ENCODE measurements around the gene USP6NL. TPM values are rescaled to one million over a fixed set of nuclear protein-coding genes. Genes with fewer than 3 reads are reported as not detected.
A peak's percentile ranks its signal among the peaks of the same experiment; 100 is the strongest.

Gene USP6NL
- total and polyA plus RNA-seq, 10 of the 15 experiments (the other 5 are each of a cell fraction or from before 2014, with no cell fraction given) = 4.0 to 27.7 (median 18.2) TPM

- TF ChIP-seq LARP7 (IDR thresholded peaks at IDR 0.05) = no peak
- TF ChIP-seq PBX3 (IDR thresholded peaks at IDR 0.05; ENCODE audit: insufficient replicate concordance, low read depth, low read length) = no peak
- TF ChIP-seq TCF12 (IDR thresholded peaks at IDR 0.05; ENCODE audit: low read depth, low read length) = peak; percentile 86
- TF ChIP-seq CREB1 (IDR thresholded peaks at IDR 0.05; ENCODE audit: low read depth) = 0 out of 2 replicates have a peak, but pooled peaks have one; percentile 27
- TF ChIP-seq IKZF2 (IDR thresholded peaks at IDR 0.05) = peak; percentile 82 to 84
- TF ChIP-seq POU2F2 (IDR thresholded peaks at IDR 0.05; ENCODE audit: borderline replicate concordance, low read depth, low read length) = 0 out of 3 replicates have a peak, but pooled peaks have one; percentile 34
- no peak for TF ChIP-seq ZBTB33 (IDR thresholded peaks at IDR 0.05)
- peak; percentile 60 for TF ChIP-seq IKZF1 (conservative IDR thresholded peaks at IDR 0.05)
- 0 out of 2 replicates have a peak, but pooled peaks have one; percentile 6 for TF ChIP-seq JUND (IDR thresholded peaks at IDR 0.05; ENCODE audit: low read depth, low read length)
- TF ChIP-seq ZNF687 (IDR thresholded peaks at IDR 0.05) = no peak
- TF ChIP-seq ZNF217 (IDR thresholded peaks at IDR 0.05) = peak; percentile 91; the same call in 1 of the 2 replicates
- peak; percentile 73 for TF ChIP-seq BCL11A (IDR thresholded peaks at IDR 0.05; ENCODE audit: low read depth, low read length)
- TF ChIP-seq CREM (IDR thresholded peaks at IDR 0.05; ENCODE audit: low read depth) = no peak
- TF ChIP-seq NRF1 (conservative IDR thresholded peaks at IDR 0.05; ENCODE audit: low read depth, low read length) = no peak
- TF ChIP-seq FOXM1 (IDR thresholded peaks at IDR 0.05; ENCODE audit: low read depth, low read length) = 0 out of 2 replicates have a peak, but pooled peaks have one; percentile 30
- TF ChIP-seq STAT3 (IDR thresholded peaks at IDR 0.05; ENCODE audit: low read depth, low read length) = no peak
- TF ChIP-seq TARDBP (IDR thresholded peaks at IDR 0.05; ENCODE audit: borderline replicate concordance) = no peak
- no peak for TF ChIP-seq SMC3 (IDR thresholded peaks at IDR 0.05; ENCODE audit: borderline replicate concordance, low read length)
- TF ChIP-seq ZNF384 (IDR thresholded peaks at IDR 0.05; ENCODE audit: borderline replicate concordance, low read depth, low read length) = no peak
- TF ChIP-seq BRCA1 (IDR thresholded peaks at IDR 0.05; ENCODE audit: low read depth, low read length) = no peak
- no peak for TF ChIP-seq ELK1 (IDR thresholded peaks at IDR 0.05; ENCODE audit: low read depth, low read length)
- TF ChIP-seq NR2F1 (conservative IDR thresholded peaks at IDR 0.05) = 0 out of 2 replicates have a peak, but pooled peaks have one; percentile 34
- peak; percentile 50; the same call in 1 of the 2 replicates for TF ChIP-seq NBN (IDR thresholded peaks at IDR 0.05)
Measured at GRCh38 chr10:11631890-11632587, 20.6 kb upstream of the USP6NL start (continued).

All from GM12878 (cell line).